Measurements from ENCODE around the gene UGGT1.

- TF ChIP-seq, protein P1, sequence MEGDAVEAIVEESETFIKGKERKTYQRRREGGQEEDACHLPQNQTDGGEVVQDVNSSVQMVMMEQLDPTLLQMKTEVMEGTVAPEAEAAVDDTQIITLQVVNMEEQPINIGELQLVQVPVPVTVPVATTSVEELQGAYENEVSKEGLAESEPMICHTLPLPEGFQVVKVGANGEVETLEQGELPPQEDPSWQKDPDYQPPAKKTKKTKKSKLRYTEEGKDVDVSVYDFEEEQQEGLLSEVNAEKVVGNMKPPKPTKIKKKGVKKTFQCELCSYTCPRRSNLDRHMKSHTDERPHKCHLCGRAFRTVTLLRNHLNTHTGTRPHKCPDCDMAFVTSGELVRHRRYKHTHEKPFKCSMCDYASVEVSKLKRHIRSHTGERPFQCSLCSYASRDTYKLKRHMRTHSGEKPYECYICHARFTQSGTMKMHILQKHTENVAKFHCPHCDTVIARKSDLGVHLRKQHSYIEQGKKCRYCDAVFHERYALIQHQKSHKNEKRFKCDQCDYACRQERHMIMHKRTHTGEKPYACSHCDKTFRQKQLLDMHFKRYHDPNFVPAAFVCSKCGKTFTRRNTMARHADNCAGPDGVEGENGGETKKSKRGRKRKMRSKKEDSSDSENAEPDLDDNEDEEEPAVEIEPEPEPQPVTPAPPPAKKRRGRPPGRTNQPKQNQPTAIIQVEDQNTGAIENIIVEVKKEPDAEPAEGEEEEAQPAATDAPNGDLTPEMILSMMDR (IDR thresholded peaks at IDR 0.05; ENCODE audit: insufficient read depth, low read depth, low read length), result no peak
- no peak for TF ChIP-seq EZH2 (IDR thresholded peaks at IDR 0.05; ENCODE audit: insufficient read depth, low read length)
Measured at GRCh38 chr2:128215897-128216642, 125.1 kb downstream of the UGGT1 start.
